ENCODE results near the gene COX6A2.

Gene COX6A2

DNA sequence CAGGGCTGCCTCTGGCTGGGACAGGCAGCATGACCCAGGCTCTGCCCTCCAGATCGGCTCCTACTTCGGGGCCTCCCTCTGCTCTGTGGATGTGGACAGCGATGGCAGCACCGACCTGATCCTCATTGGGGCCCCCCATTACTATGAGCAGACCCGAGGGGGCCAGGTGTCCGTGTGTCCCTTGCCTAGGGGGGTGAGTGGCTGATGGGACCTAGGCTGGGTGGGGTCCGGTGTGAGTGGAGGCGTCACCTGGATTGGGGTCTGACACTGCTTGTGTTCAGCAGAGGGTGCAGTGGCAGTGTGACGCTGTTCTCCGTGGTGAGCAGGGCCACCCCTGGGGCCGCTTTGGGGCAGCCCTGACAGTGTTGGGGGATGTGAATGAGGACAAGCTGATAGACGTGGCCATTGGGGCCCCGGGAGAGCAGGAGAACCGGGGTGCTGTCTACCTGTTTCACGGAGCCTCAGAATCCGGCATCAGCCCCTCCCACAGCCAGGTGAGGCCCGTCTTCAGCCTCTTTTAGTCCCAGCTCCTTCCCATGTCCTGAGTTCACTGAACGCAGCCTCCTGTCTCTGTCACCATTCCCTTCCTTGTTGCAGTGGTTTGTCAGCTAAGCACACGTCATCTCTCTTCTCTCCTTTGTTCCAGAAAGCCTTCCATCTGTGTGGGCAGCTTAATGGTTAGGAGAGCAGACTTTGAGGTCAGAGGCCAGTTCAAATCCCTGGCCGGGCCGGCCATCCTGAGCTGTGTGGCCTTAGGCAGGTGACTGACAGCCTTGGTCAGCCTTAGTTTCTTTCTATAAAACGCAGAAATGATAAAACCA lies 16.9 kb downstream of the COX6A2 start:
- Histone ChIP-seq H3K27me3 (ENCODE audit: control insufficient read depth, insufficient read depth, low read length) (no peaks in the 10 kb centered on the region), H3K4me1 (no peaks in the 10 kb centered on the region), H3K27ac (no peak overlapping the region), H3K4me2 (ENCODE audit: low read length) (no peak overlapping the region), H3K9ac (no peak overlapping the region), H2AFZ (no peak overlapping the region), H3K4me3 (ENCODE audit: low read depth, low read length) (no peak overlapping the region), H3K9me3 (ENCODE audit: control insufficient read depth, low read length) (no peaks in the 10 kb centered on the region), H3K36me3 (ENCODE audit: control insufficient read depth, insufficient read depth, low read length) (no peaks in the 10 kb centered on the region), H3K79me2 (no peaks in the 10 kb centered on the region)
- TF ChIP-seq, protein P1, sequence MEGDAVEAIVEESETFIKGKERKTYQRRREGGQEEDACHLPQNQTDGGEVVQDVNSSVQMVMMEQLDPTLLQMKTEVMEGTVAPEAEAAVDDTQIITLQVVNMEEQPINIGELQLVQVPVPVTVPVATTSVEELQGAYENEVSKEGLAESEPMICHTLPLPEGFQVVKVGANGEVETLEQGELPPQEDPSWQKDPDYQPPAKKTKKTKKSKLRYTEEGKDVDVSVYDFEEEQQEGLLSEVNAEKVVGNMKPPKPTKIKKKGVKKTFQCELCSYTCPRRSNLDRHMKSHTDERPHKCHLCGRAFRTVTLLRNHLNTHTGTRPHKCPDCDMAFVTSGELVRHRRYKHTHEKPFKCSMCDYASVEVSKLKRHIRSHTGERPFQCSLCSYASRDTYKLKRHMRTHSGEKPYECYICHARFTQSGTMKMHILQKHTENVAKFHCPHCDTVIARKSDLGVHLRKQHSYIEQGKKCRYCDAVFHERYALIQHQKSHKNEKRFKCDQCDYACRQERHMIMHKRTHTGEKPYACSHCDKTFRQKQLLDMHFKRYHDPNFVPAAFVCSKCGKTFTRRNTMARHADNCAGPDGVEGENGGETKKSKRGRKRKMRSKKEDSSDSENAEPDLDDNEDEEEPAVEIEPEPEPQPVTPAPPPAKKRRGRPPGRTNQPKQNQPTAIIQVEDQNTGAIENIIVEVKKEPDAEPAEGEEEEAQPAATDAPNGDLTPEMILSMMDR (IDR thresholded peaks at IDR 0.05), result no peak

GRCh38 chr16:31410082-31410481 lies 18.1 kb downstream of the COX6A2 start:
- H3K27me3 ChIP-seq (ENCODE audit: control insufficient read depth, insufficient read depth, low read length), result no peaks in the 10 kb centered on the region
- H3K4me1 ChIP-seq, result no peaks in the 10 kb centered on the region
- H3K9ac ChIP-seq, result no peak overlapping the region
- no peak overlapping the region for H3K4me2 ChIP-seq (ENCODE audit: low read length)
- no peaks in the 10 kb centered on the region for H3K9me3 ChIP-seq (ENCODE audit: control insufficient read depth, low read length)
- H2AFZ ChIP-seq, result no peak overlapping the region
- H3K27ac ChIP-seq, result no peak overlapping the region
- no peaks in the 10 kb centered on the region for H3K79me2 ChIP-seq
- H3K36me3 ChIP-seq (ENCODE audit: control insufficient read depth, insufficient read depth, low read length), result no peaks in the 10 kb centered on the region
- TF ChIP-seq, protein P1 (IDR thresholded peaks at IDR 0.05), result no peak
- no peak overlapping the region for H3K4me3 ChIP-seq (ENCODE audit: low read depth, low read length)

DNA sequence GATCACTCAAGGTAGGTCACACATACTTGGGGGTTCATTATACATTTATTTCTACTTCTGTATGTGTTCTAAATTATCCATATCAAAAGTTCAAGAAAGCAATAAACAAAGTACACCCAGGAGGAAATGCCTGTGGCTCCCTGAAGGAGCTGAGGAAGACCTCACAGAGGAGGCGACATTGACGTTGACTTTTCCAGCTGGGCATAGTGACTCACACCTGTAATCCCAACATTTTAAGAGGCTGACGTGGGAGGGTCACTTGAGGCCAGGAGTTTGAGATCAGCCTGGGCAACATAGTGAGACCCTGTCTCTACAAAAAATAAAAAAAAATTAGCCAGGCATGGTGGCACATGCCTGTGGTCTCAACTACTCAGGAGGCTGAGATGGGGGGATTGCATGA lies 18.7 kb downstream of the COX6A2 start:
- H3K27ac ChIP-seq, result no peak overlapping the region
- no peak overlapping the region for H3K4me2 ChIP-seq (ENCODE audit: low read length)
- no peak overlapping the region for H3K4me3 ChIP-seq (ENCODE audit: low read depth, low read length)
- H3K36me3 ChIP-seq (ENCODE audit: control insufficient read depth, insufficient read depth, low read length), result no peaks in the 10 kb centered on the region
- TF ChIP-seq, protein P1 (IDR thresholded peaks at IDR 0.05), result no peak
- H3K27me3 ChIP-seq (ENCODE audit: control insufficient read depth, insufficient read depth, low read length), result no peaks in the 10 kb centered on the region
- no peaks in the 10 kb centered on the region for H3K9me3 ChIP-seq (ENCODE audit: control insufficient read depth, low read length)
- no peaks in the 10 kb centered on the region for H3K4me1 ChIP-seq
- H3K9ac ChIP-seq, result no peak overlapping the region
- no peak overlapping the region for H2AFZ ChIP-seq
- H3K79me2 ChIP-seq, result no peaks in the 10 kb centered on the region

DNA sequence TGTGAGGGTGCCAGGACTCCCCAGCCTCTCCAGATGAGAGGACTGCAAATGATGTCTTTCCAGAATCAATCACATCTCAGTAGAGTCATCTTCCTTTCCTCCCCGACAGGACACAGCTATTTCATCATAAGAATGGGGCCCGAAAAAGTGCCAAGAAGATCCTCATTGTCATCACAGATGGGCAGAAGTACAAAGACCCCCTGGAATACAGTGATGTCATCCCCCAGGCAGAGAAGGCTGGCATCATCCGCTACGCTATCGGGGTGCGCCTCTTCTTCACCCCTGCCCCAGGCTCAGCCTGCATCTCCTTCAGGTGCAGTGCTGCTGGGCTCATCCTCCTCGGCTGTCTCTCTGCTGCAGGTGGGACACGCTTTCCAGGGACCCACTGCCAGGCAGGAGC lies 20.8 kb downstream of the COX6A2 start:
- Histone ChIP-seq H3K9me3 (ENCODE audit: control insufficient read depth, low read length) (no peaks in the 10 kb centered on the region), H3K79me2 (no peaks in the 10 kb centered on the region), H2AFZ (no peak overlapping the region), H3K4me1 (no peaks in the 10 kb centered on the region), H3K27me3 (ENCODE audit: control insufficient read depth, insufficient read depth, low read length) (no peaks in the 10 kb centered on the region), H3K36me3 (ENCODE audit: control insufficient read depth, insufficient read depth, low read length) (no peaks in the 10 kb centered on the region), H3K9ac (no peak overlapping the region), H3K27ac (no peak overlapping the region), H3K4me2 (ENCODE audit: low read length) (no peak overlapping the region), H3K4me3 (ENCODE audit: low read depth, low read length) (no peak overlapping the region)
- TF ChIP-seq, protein P1 (IDR thresholded peaks at IDR 0.05), result no peak

Data from parathyroid adenoma (tissue), 2 donors.